ENCODE results near the gene HOMER1. TPM values are rescaled to one million over a fixed set of nuclear protein-coding genes. Genes with fewer than 3 reads are reported as not detected.

Gene HOMER1
- total RNA-seq, 1 donor from 2014 or later, result 16.7 TPM

DNA sequence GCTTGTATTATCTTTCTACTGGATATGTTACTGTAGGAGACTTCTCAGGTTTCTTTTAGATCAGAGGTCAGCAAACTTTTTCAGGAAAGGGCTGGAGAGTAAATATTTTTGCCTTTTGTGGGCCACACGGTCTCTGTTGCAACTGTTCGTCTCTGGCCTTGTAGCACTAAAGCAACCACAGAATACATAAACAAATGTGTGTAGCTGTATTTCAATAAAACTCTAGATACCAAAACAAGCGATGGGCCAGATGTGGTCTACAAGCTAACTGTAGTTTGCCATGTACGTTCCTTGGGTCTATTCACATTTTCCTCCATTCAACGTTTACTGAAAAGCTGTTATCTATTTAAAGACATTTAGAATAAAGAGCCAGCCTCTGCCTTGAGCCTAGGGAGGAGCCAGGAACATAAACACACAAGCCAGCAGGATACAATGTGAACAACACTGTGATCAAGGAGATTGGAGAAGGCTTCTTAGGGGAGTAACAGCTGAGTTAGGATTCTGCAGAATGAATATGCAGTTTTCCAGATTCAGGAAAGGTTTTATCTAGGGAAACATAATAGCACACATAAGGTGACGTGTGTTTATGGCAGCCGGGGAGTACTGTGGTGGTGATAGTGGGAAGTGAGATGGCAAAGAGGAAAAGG is 33.0 kb upstream of the HOMER1 start:
- Mint-ChIP-seq H3K4me1 (ENCODE audit: unreplicated experiment) (peaks cover 7% of the 10 kb centered on the region), H3K4me3 (ENCODE audit: unreplicated experiment) (no peak overlapping the region), H3K9me3 (ENCODE audit: unreplicated experiment) (no peaks in the 10 kb centered on the region), H3K36me3 (ENCODE audit: low read depth, unreplicated experiment) (no peaks in the 10 kb centered on the region), H3K27me3 (ENCODE audit: unreplicated experiment) (no peaks in the 10 kb centered on the region), H3K27ac (ENCODE audit: unreplicated experiment) (no peak overlapping the region)
- TF ChIP-seq, protein P1, sequence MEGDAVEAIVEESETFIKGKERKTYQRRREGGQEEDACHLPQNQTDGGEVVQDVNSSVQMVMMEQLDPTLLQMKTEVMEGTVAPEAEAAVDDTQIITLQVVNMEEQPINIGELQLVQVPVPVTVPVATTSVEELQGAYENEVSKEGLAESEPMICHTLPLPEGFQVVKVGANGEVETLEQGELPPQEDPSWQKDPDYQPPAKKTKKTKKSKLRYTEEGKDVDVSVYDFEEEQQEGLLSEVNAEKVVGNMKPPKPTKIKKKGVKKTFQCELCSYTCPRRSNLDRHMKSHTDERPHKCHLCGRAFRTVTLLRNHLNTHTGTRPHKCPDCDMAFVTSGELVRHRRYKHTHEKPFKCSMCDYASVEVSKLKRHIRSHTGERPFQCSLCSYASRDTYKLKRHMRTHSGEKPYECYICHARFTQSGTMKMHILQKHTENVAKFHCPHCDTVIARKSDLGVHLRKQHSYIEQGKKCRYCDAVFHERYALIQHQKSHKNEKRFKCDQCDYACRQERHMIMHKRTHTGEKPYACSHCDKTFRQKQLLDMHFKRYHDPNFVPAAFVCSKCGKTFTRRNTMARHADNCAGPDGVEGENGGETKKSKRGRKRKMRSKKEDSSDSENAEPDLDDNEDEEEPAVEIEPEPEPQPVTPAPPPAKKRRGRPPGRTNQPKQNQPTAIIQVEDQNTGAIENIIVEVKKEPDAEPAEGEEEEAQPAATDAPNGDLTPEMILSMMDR (IDR thresholded peaks at IDR 0.05; ENCODE audit: unreplicated experiment), result no peak
- no peak for DNase-seq (ENCODE audit: low spot score)

DNA sequence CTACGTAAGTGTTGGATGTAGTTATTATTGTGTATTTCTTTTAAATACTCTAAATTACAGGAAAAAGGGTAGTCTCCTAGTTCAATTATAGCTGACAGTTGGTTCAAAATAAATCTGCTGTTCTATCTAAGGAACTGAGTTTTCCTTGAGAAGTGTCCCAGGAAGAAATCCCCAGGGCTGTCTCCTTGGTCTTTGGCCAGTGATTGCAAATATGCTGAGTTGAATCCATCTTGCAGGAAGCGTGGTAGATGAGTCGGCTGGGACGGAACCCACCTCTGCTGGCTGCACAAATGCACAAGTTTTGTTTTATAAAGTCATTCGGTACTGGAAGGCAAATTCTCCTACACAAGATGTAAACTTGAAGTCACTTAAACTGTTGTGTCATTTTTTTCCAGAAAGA is 30.2 kb upstream of the HOMER1 start:
- TF ChIP-seq, protein P1 (IDR thresholded peaks at IDR 0.05; ENCODE audit: unreplicated experiment), result no peak
- H3K9me3 Mint-ChIP-seq (ENCODE audit: unreplicated experiment), result no peaks in the 10 kb centered on the region
- H3K27ac Mint-ChIP-seq (ENCODE audit: unreplicated experiment), result no peak overlapping the region
- DNase-seq (ENCODE audit: low spot score), result no peak
- H3K4me1 Mint-ChIP-seq (ENCODE audit: unreplicated experiment), result peaks cover 7% of the 10 kb centered on the region
- no peaks in the 10 kb centered on the region for H3K27me3 Mint-ChIP-seq (ENCODE audit: unreplicated experiment)
- no peak overlapping the region for H3K4me3 Mint-ChIP-seq (ENCODE audit: unreplicated experiment)
- no peaks in the 10 kb centered on the region for H3K36me3 Mint-ChIP-seq (ENCODE audit: low read depth, unreplicated experiment)

DNA sequence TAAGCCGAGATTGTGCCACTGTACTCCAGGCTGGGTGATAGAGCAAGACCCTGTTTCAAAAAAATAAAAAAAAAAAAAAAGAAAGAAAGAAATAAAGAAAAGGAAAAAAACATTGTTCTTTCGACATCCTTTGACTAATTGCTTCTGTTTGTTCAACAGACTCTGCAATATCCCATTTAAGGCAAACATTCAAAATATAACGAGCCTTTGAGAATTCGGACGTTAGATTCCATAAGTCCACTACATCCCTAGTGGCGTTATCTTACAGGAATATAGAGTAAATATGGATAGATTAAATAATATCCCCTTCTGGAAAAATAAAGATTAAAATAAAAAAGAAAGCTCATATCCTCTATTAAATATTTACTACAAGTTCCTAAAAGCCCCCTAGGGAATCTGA is 27.0 kb upstream of the HOMER1 start:
- Mint-ChIP-seq H3K27me3 (ENCODE audit: unreplicated experiment) (no peaks in the 10 kb centered on the region), H3K4me3 (ENCODE audit: unreplicated experiment) (no peak overlapping the region), H3K27ac (ENCODE audit: unreplicated experiment) (no peak overlapping the region), H3K36me3 (ENCODE audit: low read depth, unreplicated experiment) (no peaks in the 10 kb centered on the region), H3K9me3 (ENCODE audit: unreplicated experiment) (no peaks in the 10 kb centered on the region), H3K4me1 (ENCODE audit: unreplicated experiment) (peaks cover 15% of the 10 kb centered on the region)
- TF ChIP-seq, protein P1 (IDR thresholded peaks at IDR 0.05; ENCODE audit: unreplicated experiment), result no peak
- no peak for DNase-seq (ENCODE audit: low spot score)

DNA sequence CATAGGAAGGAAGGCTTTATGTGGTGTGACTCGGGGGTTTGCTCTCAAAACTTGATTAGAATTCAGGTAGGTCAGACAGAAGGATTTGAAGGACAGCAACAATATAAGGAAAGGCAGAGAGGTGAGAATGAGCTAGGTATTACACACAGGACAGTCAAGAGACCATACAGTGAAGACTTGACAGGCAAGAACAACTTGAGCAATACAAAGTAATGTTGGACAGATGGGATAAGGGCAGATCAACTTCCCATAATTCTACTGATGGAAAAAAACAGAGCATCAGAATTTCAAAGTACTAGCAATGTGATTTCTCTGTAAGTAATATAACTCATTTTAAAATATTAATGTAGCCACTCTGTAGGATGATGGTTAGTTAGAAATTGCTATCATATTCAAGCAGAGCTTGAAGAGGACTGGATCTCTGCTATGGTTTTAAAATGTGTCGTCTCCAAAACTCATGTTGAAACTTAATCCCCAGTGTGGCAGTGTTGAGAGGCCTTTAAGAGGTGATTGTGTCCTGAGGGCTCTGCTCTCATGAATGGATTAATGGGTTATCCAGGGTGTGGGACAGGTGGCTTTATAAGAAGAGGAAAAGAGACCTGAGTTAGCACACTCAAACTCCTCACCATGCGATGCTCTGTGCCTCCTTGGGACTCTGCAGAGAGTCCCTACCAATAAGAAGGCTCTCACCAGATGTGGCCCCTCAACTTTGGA is 22.4 kb upstream of the HOMER1 start:
- H3K4me1 Mint-ChIP-seq (ENCODE audit: unreplicated experiment), result peaks cover 17% of the 10 kb centered on the region
- no peaks in the 10 kb centered on the region for H3K9me3 Mint-ChIP-seq (ENCODE audit: unreplicated experiment)
- TF ChIP-seq, protein P1 (IDR thresholded peaks at IDR 0.05; ENCODE audit: unreplicated experiment), result no peak
- H3K27me3 Mint-ChIP-seq (ENCODE audit: unreplicated experiment), result peaks cover 5% of the 10 kb centered on the region
- H3K4me3 Mint-ChIP-seq (ENCODE audit: unreplicated experiment), result no peak overlapping the region
- no peaks in the 10 kb centered on the region for H3K36me3 Mint-ChIP-seq (ENCODE audit: low read depth, unreplicated experiment)
- H3K27ac Mint-ChIP-seq (ENCODE audit: unreplicated experiment), result peak overlapping the region; percentile 70
- DNase-seq (ENCODE audit: low spot score), result no peak

Data from endothelial cell (in vitro differentiated cells).